ENCODE data around the gene TRPM3. TPM values are rescaled to one million over a fixed set of nuclear protein-coding genes. Genes with fewer than 3 reads are reported as not detected.

The TRPM3 gene
- total and polyA plus RNA-seq, 9 of the 15 experiments (the other 6 are each of a cell fraction or from before 2014, with no cell fraction given): 0.04 TPM; not detected in 8

- TF ChIP-seq BCLAF1 (IDR thresholded peaks at IDR 0.05; ENCODE audit: borderline replicate concordance in 1 of 2, control insufficient read depth in 1 of 2, low read depth in 2 of 2, low read length in 1 of 2) (no peak), FOXA3 (CRISPR knock-in tag; conservative IDR thresholded peaks at IDR 0.05 in 1 of 2, IDR thresholded peaks at IDR 0.05 in 1 of 2) (no peak), MAFF (IDR thresholded peaks at IDR 0.05; ENCODE audit: low read length) (peak; percentile 85), MAFG (tag; conservative IDR thresholded peaks at IDR 0.05) (peak; percentile 53)
Measured at GRCh38 chr9:70893580-70894122, 227.8 kb downstream of the TRPM3 start (continued).

DNA sequence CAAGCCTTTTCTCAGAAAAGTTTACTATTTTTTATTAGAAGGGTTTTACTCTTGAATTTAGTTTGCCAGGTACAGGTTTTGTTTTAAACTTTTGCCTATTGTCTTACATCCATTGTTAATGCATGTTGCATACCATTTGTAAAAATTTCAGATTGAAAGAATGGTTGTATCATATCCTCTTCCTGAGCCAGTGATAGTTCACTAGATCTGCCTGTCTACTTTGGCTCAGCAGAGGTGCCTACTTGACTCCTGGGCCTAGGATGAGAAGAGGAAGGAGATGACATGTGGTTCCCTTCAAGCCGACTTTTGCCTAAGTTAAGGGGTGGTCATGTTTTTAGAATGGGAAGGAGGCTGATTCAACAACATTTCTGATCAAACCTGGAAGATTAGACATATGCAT is 232.9 kb downstream of the TRPM3 start:
- H3K9me3 ChIP-seq (replicated peaks; ENCODE audit: control insufficient read depth, insufficient read depth, low read depth, low read length): no peaks in the 10 kb centered on the region
- 0% methylated on average over 1 of the region's 1 CpG for WGBS (ENCODE audit: insufficient coverage, low coverage, missing lambda C conversion rate)
- no peaks in the 10 kb centered on the region for H3K9me1 ChIP-seq (ENCODE audit: control insufficient read depth, insufficient read depth, low read length)
- no peak for FAIRE-seq
- H2AFZ ChIP-seq (ENCODE audit: low read depth, low read length): no peak overlapping the region
- H3K9ac ChIP-seq (ENCODE audit: insufficient read depth in 1 of 2, low read depth in 2 of 2, low read length in 2 of 2): no peak overlapping the region
- H4K20me1 ChIP-seq (replicated peaks; ENCODE audit: control insufficient read depth, insufficient read depth, low read length): no peaks in the 10 kb centered on the region
- ATAC-seq: no peak
- CTCF ChIA-PET (ENCODE audit: low intra/inter-chr PET ratio): no interaction called here
- in situ Hi-C loops (cut with MboI) (no loop called here), intact Hi-C loops (cut with micrococcal nuclease) (no loop called here)
- no peaks in the 10 kb centered on the region for H3K27me3 ChIP-seq (ENCODE audit: control insufficient read depth in 2 of 2, insufficient read depth in 2 of 2, low read length in 2 of 2)
- no peak overlapping the region for H3K4me2 ChIP-seq (ENCODE audit: insufficient read depth, low read length)
- DNase-seq (ENCODE audit: extremely low read depth in 1 of 4, low spot score in 3 of 4): no peak
- BruUV-seq (replicated peaks): no TSS peak
- no peaks in the 10 kb centered on the region for H3K79me2 ChIP-seq (ENCODE audit: control insufficient read depth, insufficient read depth, low read length)
- H3K4me1 ChIP-seq (replicated peaks in 1 of 2; ENCODE audit: control insufficient read depth in 2 of 2, insufficient read depth in 2 of 2, low read length in 2 of 2): no peaks in the 10 kb centered on the region
- no peaks in the 10 kb centered on the region for H3K36me3 ChIP-seq (ENCODE audit: control insufficient read depth, insufficient read depth, low read length)
- no peak overlapping the region for H3K27ac ChIP-seq (ENCODE audit: extremely low read depth, low read depth, low read length)
- no peak overlapping the region for H3K4me3 ChIP-seq
- POLR2A ChIA-PET: interaction anchor here (0.6 kb wide), 1 partner anchor 1351 kb away, joined by 3 read pairs; no protein-coding TSS in a partner anchor
- TF ChIP-seq ZNF253 (CRISPR knock-in tag; conservative IDR thresholded peaks at IDR 0.05) (no peak), ZNF507 (tag; conservative IDR thresholded peaks at IDR 0.05) (no peak), PHB2 (IDR thresholded peaks at IDR 0.05; ENCODE audit: low read depth) (no peak), MEF2A (IDR thresholded peaks at IDR 0.05; ENCODE audit: control insufficient read depth, low read depth, low read length) (no peak), MBD2 (IDR thresholded peaks at IDR 0.05; ENCODE audit: borderline replicate concordance, low read depth) (no peak), IFI16 (CRISPR knock-in tag; IDR thresholded peaks at IDR 0.05) (no peak), ZNF174 (CRISPR knock-in tag; IDR thresholded peaks at IDR 0.05) (no peak)
- TF ChIP-seq, protein P1, sequence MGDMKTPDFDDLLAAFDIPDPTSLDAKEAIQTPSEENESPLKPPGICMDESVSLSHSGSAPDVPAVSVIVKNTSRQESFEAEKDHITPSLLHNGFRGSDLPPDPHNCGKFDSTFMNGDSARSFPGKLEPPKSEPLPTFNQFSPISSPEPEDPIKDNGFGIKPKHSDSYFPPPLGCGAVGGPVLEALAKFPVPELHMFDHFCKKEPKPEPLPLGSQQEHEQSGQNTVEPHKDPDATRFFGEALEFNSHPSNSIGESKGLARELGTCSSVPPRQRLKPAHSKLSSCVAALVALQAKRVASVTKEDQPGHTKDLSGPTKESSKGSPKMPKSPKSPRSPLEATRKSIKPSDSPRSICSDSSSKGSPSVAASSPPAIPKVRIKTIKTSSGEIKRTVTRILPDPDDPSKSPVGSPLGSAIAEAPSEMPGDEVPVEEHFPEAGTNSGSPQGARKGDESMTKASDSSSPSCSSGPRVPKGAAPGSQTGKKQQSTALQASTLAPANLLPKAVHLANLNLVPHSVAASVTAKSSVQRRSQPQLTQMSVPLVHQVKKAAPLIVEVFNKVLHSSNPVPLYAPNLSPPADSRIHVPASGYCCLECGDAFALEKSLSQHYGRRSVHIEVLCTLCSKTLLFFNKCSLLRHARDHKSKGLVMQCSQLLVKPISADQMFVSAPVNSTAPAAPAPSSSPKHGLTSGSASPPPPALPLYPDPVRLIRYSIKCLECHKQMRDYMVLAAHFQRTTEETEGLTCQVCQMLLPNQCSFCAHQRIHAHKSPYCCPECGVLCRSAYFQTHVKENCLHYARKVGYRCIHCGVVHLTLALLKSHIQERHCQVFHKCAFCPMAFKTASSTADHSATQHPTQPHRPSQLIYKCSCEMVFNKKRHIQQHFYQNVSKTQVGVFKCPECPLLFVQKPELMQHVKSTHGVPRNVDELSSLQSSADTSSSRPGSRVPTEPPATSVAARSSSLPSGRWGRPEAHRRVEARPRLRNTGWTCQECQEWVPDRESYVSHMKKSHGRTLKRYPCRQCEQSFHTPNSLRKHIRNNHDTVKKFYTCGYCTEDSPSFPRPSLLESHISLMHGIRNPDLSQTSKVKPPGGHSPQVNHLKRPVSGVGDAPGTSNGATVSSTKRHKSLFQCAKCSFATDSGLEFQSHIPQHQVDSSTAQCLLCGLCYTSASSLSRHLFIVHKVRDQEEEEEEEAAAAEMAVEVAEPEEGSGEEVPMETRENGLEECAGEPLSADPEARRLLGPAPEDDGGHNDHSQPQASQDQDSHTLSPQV (IDR thresholded peaks at IDR 0.05): no peak
- TF ChIP-seq, protein P2, sequence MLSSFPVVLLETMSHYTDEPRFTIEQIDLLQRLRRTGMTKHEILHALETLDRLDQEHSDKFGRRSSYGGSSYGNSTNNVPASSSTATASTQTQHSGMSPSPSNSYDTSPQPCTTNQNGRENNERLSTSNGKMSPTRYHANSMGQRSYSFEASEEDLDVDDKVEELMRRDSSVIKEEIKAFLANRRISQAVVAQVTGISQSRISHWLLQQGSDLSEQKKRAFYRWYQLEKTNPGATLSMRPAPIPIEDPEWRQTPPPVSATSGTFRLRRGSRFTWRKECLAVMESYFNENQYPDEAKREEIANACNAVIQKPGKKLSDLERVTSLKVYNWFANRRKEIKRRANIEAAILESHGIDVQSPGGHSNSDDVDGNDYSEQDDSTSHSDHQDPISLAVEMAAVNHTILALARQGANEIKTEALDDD (IDR thresholded peaks at IDR 0.05): no peak

All from K562 (cell line).